Astrocyte (in vitro differentiated cells and primary cell): Measurements from ENCODE around the gene ZNF394. TPM values are rescaled to one million over a fixed set of nuclear protein-coding genes. Genes with fewer than 3 reads are reported as not detected.

Source experiments
- DNase-seq: peaks from one replicate; pipeline ENCODE4 v3.0.0-alpha.2; 2010; ENCODE audit warnings: low read depth
- FAIRE-seq: peaks from 2 replicates; lab custom pipeline; 2011; peaks lifted over from hg19 to GRCh38; lab: Jason Lieb, UNC
- H2AFZ ChIP-seq: 2 replicates; pipeline ENCODE4 v1.6.0; 2012; ENCODE audit warnings: low read depth, low read length, inconsistent platforms
- H3K27ac ChIP-seq: 2 replicates; pipeline ENCODE4 v1.5.1; 2011; ENCODE audit warnings: low read depth, low read length, inconsistent platforms
- H3K27me3 ChIP-seq: 2 replicates; pipeline ENCODE4 v1.6.0; 2011; ENCODE audit warnings: low read length, inconsistent platforms; ENCODE audit not compliant: insufficient read depth
- H3K36me3 ChIP-seq: 2 replicates; pipeline ENCODE4 v1.5.1; 2011; ENCODE audit warnings: low read length, inconsistent platforms; ENCODE audit not compliant: insufficient read depth
- H3K4me1 ChIP-seq: 2 replicates; pipeline ENCODE4 v1.5.1; 2011; ENCODE audit warnings: low read length, inconsistent platforms; ENCODE audit not compliant: insufficient read depth
- H3K4me2 ChIP-seq: 2 replicates; pipeline ENCODE4 v1.6.0; 2012; ENCODE audit warnings: low read length, inconsistent platforms
- H3K4me3 ChIP-seq: 2 replicates; pipeline ENCODE4 v1.5.1; 2011; ENCODE audit warnings: low read depth, mild to moderate bottlenecking, low read length, inconsistent platforms; ENCODE audit not compliant: insufficient read depth
- H3K79me2 ChIP-seq: 2 replicates; pipeline ENCODE4 v1.6.0; 2012; ENCODE audit warnings: mild to moderate bottlenecking, low read length, inconsistent platforms; ENCODE audit not compliant: insufficient read depth
- H3K9ac ChIP-seq: 2 replicates; pipeline ENCODE4 v1.6.0; 2012; ENCODE audit warnings: mild to moderate bottlenecking, low read length, inconsistent platforms
- H3K9me3 ChIP-seq: 2 replicates; pipeline ENCODE4 v1.5.1; 2012; ENCODE audit warnings: low read depth, mild to moderate bottlenecking, low read length, inconsistent platforms; ENCODE audit not compliant: insufficient read depth
- H4K20me1 ChIP-seq: 2 replicates; pipeline ENCODE4 v1.6.0; 2012; ENCODE audit warnings: low read length, inconsistent platforms; ENCODE audit not compliant: insufficient read depth
- H3K27ac Mint-ChIP-seq: one replicate; pipeline ENCODE4 v1.8.0; 2021; ENCODE audit warnings: mild to moderate bottlenecking, mixed read lengths; ENCODE audit not compliant: unreplicated experiment
- H3K27me3 Mint-ChIP-seq: one replicate; pipeline ENCODE4 v1.8.0; 2021; ENCODE audit warnings: low read depth, mixed read lengths; ENCODE audit not compliant: unreplicated experiment
- H3K36me3 Mint-ChIP-seq: one replicate; pipeline ENCODE4 v1.8.0; 2021; ENCODE audit warnings: low read depth, mixed read lengths; ENCODE audit not compliant: unreplicated experiment
- H3K4me1 Mint-ChIP-seq: one replicate; pipeline ENCODE4 v1.8.0; 2021; ENCODE audit warnings: low read depth, mixed read lengths; ENCODE audit not compliant: unreplicated experiment
- H3K4me3 Mint-ChIP-seq: one replicate; pipeline ENCODE4 v1.8.0; 2021; ENCODE audit warnings: mild to moderate bottlenecking, moderate library complexity, mixed read lengths; ENCODE audit not compliant: unreplicated experiment
- H3K9me3 Mint-ChIP-seq: one replicate; pipeline ENCODE4 v1.8.0; 2021; ENCODE audit warnings: mild to moderate bottlenecking, mixed read lengths; ENCODE audit not compliant: unreplicated experiment
- CTCF ChIP-seq: IDR thresholded peaks from 2 replicates; pipeline ENCODE4 v1.5.1; 2011; ENCODE audit warnings: low read depth, mild to moderate bottlenecking, inconsistent platforms, low read length, moderate library complexity; ENCODE audit not compliant: insufficient read depth
- EZH2 ChIP-seq: IDR thresholded peaks from 2 replicates; pipeline ENCODE4 v1.6.1; 2012; ENCODE audit warnings: mild to moderate bottlenecking, low read length, inconsistent platforms; ENCODE audit not compliant: insufficient read depth
- total RNA-seq: library from RNA; stranded (reverse); gene quantifications from 2 replicates; pipeline ENCODE4 v1.2.1, GENCODE V29; 2021

Gene ZNF394
- total RNA-seq, 1 donor from 2014 or later: 25.7 TPM

GRCh38 chr7:99535667-99536066 lies 35.6 kb upstream of the ZNF394 start:
- Histone ChIP-seq H3K27ac (no peak overlapping the region), H2AFZ (no peak overlapping the region), H3K9me3 (peaks cover 45% of the 10 kb centered on the region), H3K4me2 (no peak overlapping the region), H3K27me3 (no peaks in the 10 kb centered on the region), H3K36me3 (peaks cover 23% of the 10 kb centered on the region), H4K20me1 (no peaks in the 10 kb centered on the region), H3K79me2 (no peaks in the 10 kb centered on the region), H3K9ac (no peak overlapping the region), H3K4me3 (no peak overlapping the region), H3K4me1 (no peaks in the 10 kb centered on the region)
- peaks cover 52% of the 10 kb centered on the region for H3K9me3 Mint-ChIP-seq
- no peak overlapping the region for H3K4me3 Mint-ChIP-seq
- H3K27me3 Mint-ChIP-seq: no peaks in the 10 kb centered on the region
- H3K36me3 Mint-ChIP-seq: peaks cover 53% of the 10 kb centered on the region
- TF ChIP-seq CTCF: no peak
- TF ChIP-seq EZH2: no peak
- H3K4me1 Mint-ChIP-seq: no peaks in the 10 kb centered on the region
- no peak for DNase-seq
- no peak overlapping the region for H3K27ac Mint-ChIP-seq
- no peak for FAIRE-seq

DNA sequence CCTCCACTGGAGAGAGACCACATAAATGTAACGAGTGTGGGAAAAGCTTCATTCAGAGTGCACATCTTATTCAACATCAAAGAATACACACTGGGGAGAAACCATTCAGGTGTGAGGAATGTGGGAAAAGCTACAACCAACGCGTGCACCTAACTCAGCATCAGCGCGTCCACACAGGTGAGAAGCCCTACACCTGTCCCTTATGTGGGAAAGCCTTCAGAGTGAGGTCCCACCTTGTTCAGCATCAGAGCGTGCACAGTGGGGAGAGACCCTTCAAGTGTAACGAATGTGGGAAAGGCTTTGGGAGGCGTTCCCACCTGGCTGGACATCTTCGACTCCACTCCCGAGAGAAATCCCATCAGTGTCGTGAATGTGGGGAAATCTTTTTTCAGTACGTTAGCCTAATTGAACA lies 31.3 kb upstream of the ZNF394 start:
- TF ChIP-seq CTCF: no peak
- TF ChIP-seq EZH2: no peak
- DNase-seq (peak; percentile 9), FAIRE-seq (no peak)
- no peaks in the 10 kb centered on the region for H4K20me1 ChIP-seq
- H3K4me1 Mint-ChIP-seq: no peaks in the 10 kb centered on the region
- H3K36me3 ChIP-seq: peaks cover 39% of the 10 kb centered on the region
- H3K27me3 Mint-ChIP-seq: no peaks in the 10 kb centered on the region
- H3K4me2 ChIP-seq: no peak overlapping the region
- no peak overlapping the region for H3K4me3 Mint-ChIP-seq
- no peaks in the 10 kb centered on the region for H3K27me3 ChIP-seq
- H2AFZ ChIP-seq: no peak overlapping the region
- no peak overlapping the region for H3K27ac ChIP-seq
- H3K9me3 ChIP-seq: peaks cover 48% of the 10 kb centered on the region
- H3K27ac Mint-ChIP-seq: no peak overlapping the region
- no peak overlapping the region for H3K9ac ChIP-seq
- no peaks in the 10 kb centered on the region for H3K79me2 ChIP-seq
- peaks cover 66% of the 10 kb centered on the region for H3K36me3 Mint-ChIP-seq
- H3K9me3 Mint-ChIP-seq: peaks cover 57% of the 10 kb centered on the region
- no peaks in the 10 kb centered on the region for H3K4me1 ChIP-seq
- peak overlapping the region; percentile 14 for H3K4me3 ChIP-seq

- H3K27ac ChIP-seq: no peak overlapping the region
- H3K4me2 ChIP-seq: no peak overlapping the region
- FAIRE-seq: no peak
- TF ChIP-seq EZH2 (no peak), CTCF (peak; percentile 12)
- peaks cover 29% of the 10 kb centered on the region for H3K36me3 ChIP-seq
- no peak overlapping the region for H3K4me3 ChIP-seq
- Mint-ChIP-seq H3K9me3 (peaks cover 22% of the 10 kb centered on the region), H3K27me3 (no peaks in the 10 kb centered on the region), H3K27ac (no peak overlapping the region), H3K4me3 (no peak overlapping the region), H3K4me1 (no peaks in the 10 kb centered on the region), H3K36me3 (peaks cover 48% of the 10 kb centered on the region)
- no peaks in the 10 kb centered on the region for H3K79me2 ChIP-seq
- H3K9me3 ChIP-seq: peaks cover 12% of the 10 kb centered on the region
- H3K9ac ChIP-seq: no peak overlapping the region
- DNase-seq: no peak
- H3K27me3 ChIP-seq: no peaks in the 10 kb centered on the region
- H2AFZ ChIP-seq: no peak overlapping the region
- no peaks in the 10 kb centered on the region for H4K20me1 ChIP-seq
- no peaks in the 10 kb centered on the region for H3K4me1 ChIP-seq
Measured at GRCh38 chr7:99525713-99526440, 25.8 kb upstream of the ZNF394 start.
